Measurements from ENCODE around the gene GOLGA2.
"Not testable (repeated sequence)": the region's sequence is repeated elsewhere in the genome, so short reads cannot be mapped to it uniquely, and the experiment has no call there.

Gene GOLGA2

DNA sequence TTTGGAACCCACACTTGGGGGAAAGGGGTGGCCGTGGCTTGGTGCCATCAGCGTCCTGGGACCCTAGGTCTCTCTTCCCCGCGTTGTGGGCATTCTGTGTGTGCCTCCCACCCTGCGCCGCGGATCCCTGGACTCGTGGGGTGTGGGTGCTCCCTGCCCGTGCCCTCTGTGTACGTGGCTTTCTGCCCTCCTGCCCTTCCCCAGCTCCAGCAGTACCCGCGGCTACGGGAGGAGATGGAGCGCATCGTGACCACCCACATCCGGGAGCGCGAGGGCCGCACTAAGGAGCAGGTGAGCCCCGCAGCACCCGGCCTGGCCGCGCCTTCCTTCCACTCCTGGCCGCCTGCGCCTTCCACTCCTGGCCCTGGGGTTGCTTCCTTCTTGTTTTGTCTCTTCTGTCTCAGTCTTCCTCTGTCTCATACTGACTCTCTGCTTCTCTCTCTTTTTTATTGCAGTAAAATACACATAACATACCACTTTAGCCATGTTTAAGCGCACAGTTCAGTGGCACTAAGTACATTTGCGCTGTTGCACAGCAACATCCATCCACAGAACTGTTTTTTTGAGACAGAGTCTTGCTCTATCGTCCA lies 41.9 kb downstream of the GOLGA2 start:
- H3K4me3 ChIP-seq (ENCODE audit: low read depth, low read length), result no peak overlapping the region

GRCh38 chr9:128232528-128233428 lies 43.0 kb downstream of the GOLGA2 start:
- H3K4me3 ChIP-seq (ENCODE audit: low read depth, low read length), result no peak overlapping the region
- TF ChIP-seq CTCF (IDR thresholded peaks at IDR 0.05; ENCODE audit: borderline replicate concordance, insufficient read depth, low read depth, low read length), result no peak

More for the DNA sequence above, 41.9 kb downstream of the GOLGA2 start:
- no peak for TF ChIP-seq CTCF (IDR thresholded peaks at IDR 0.05; ENCODE audit: borderline replicate concordance, insufficient read depth, low read depth, low read length)

GRCh38 chr9:128231638-128232527 lies 43.9 kb downstream of the GOLGA2 start:
- no peak overlapping the region for H3K4me3 ChIP-seq (ENCODE audit: low read depth, low read length)
- no peak for TF ChIP-seq CTCF (IDR thresholded peaks at IDR 0.05; ENCODE audit: borderline replicate concordance, insufficient read depth, low read depth, low read length)

GRCh38 chr9:128230897-128231296 lies 44.9 kb downstream of the GOLGA2 start:
- H3K4me3 ChIP-seq (ENCODE audit: low read depth, low read length), result not testable (repeated sequence)

DNA sequence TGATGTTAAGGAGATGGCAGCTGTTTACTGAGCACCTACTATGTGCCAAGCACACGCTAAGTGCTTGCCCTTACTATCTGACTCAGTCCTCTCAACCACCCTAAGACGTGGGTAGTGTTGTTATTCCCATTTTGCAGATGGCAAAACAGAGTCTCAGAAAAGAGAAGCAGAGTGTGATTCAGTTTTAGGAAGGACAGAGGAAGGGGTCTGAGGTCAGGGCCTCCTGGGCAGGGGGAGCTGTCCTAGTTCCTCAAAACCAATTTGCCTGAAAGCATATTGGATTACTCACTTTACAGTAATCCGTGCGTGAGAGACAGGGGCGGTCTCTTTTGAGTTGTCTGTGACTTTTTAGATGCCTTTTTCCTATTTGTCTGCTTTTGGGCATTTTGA lies 49.4 kb downstream of the GOLGA2 start:
- TF ChIP-seq CTCF (IDR thresholded peaks at IDR 0.05; ENCODE audit: borderline replicate concordance, insufficient read depth, low read depth, low read length), result no peak
- no peak overlapping the region for H3K4me3 ChIP-seq (ENCODE audit: low read depth, low read length)

GRCh38 chr9:128225770-128226411 lies 49.9 kb downstream of the GOLGA2 start:
- H3K4me3 ChIP-seq (ENCODE audit: low read depth, low read length), result no peak overlapping the region
- no peak for TF ChIP-seq CTCF (IDR thresholded peaks at IDR 0.05; ENCODE audit: borderline replicate concordance, insufficient read depth, low read depth, low read length)

- H3K4me3 ChIP-seq (ENCODE audit: low read depth, low read length), result no peak overlapping the region
- TF ChIP-seq CTCF (IDR thresholded peaks at IDR 0.05; ENCODE audit: borderline replicate concordance, insufficient read depth, low read depth, low read length), result no peak
Observed at GRCh38 chr9:128224877-128225276, 50.9 kb downstream of the GOLGA2 start.

Measured in GM12875 (cell line).